HepG2 (cell line): ENCODE data around the gene PRR29. TPM values are rescaled to one million over a fixed set of nuclear protein-coding genes. Genes with fewer than 3 reads are reported as not detected.

ENCODE experiments used
- BRD4 ChIP-seq: sonication (generic); formaldehyde crosslinking; IDR thresholded peaks from 2 replicates; pipeline ENCODE4 v1.4.0; 2020; ENCODE audit warnings: missing genetic modification reagents
- HDAC1 ChIP-seq: sonication (generic); formaldehyde crosslinking; IDR thresholded peaks from 2 replicates; pipeline ENCODE4 v1.5.1; 2020; ENCODE audit warnings: mild to moderate bottlenecking, missing genetic modification reagents
- MTA1 ChIP-seq: sonication (generic); formaldehyde crosslinking; IDR thresholded peaks from 2 replicates; pipeline ENCODE4 v1.4.0; 2020; ENCODE audit warnings: missing genetic modification reagents, mild to moderate bottlenecking, borderline replicate concordance
- RARA ChIP-seq: IDR thresholded peaks from 2 replicates; pipeline ENCODE4 v1.6.1; 2016; ENCODE audit warnings: missing genetic modification reagents, missing compliant biosample characterization
- SKI ChIP-seq: fragments of 450-650 bp; IDR thresholded peaks from one replicate; pipeline ENCODE4 v1.6.1; 2018; ENCODE audit warnings: mild to moderate bottlenecking; ENCODE audit not compliant: partially characterized antibody
- SP1 ChIP-seq, 2 experiments: fragments of 450-650 bp in 1 of 2; sonication (generic) in 1 of 2; formaldehyde crosslinking in 1 of 2; IDR thresholded peaks; 2 replicates each; pipeline versions ENCODE4 v1.4.0 to v1.6.1; 2016 to 2020; ENCODE audit warnings: missing genetic modification reagents in 1 of 2
- TBX2 ChIP-seq: sonication (generic); formaldehyde crosslinking; IDR thresholded peaks from 2 replicates; pipeline ENCODE4 v1.5.0; 2020; ENCODE audit warnings: missing genetic modification reagents, mild to moderate bottlenecking, borderline replicate concordance
- TBX3 ChIP-seq: fragments of 450-650 bp; IDR thresholded peaks from 2 replicates; pipeline ENCODE4 v1.6.1; 2017; ENCODE audit warnings: antibody characterized with exemption, mild to moderate bottlenecking, inconsistent platforms, borderline replicate concordance
- ZNF550 ChIP-seq: sonication (generic); formaldehyde crosslinking; IDR thresholded peaks from 2 replicates; pipeline ENCODE4 v1.4.0; 2020; ENCODE audit warnings: mild to moderate bottlenecking, missing genetic modification reagents, borderline replicate concordance
- polyA plus RNA-seq, 8 experiments: library from polyadenylated mRNA; depleted of rRNA in 3 of 8; stranded (reverse) in 7 of 8; unstranded in 1 of 8; fragments of >200 nt; fragmentation: Illumina TruSeq in 4 of 8; extraction: Trizol in 4 of 8; gene quantifications; 2 replicates each; pipeline versions ENCODE4 v1.2.1 to v1.2.3, GENCODE V29; 2011 to 2016; ENCODE audit warnings: low read depth in 4 of 8, missing spikeins in 1 of 8, mixed read lengths in 1 of 8; ENCODE audit not compliant: insufficient read depth in 1 of 8
- total RNA-seq, 5 experiments: library from RNA; depleted of rRNA; stranded (reverse); fragments of >200 nt; fragmentation: Illumina TruSeq; extraction: Trizol; gene quantifications; 2 replicates each; pipeline ENCODE4 v1.2.3, GENCODE V29; 2016; ENCODE audit warnings: low read depth in 1 of 5
- TF ChIP-seq, protein P1 (sequence below): sonication (generic); formaldehyde crosslinking; conservative IDR thresholded peaks from 2 replicates; pipeline ENCODE4 v1.4.0; 2020; ENCODE audit warnings: mild to moderate bottlenecking, missing genetic modification reagents, moderate library complexity
- TF ChIP-seq, protein P2 (sequence below): sonication (generic); formaldehyde crosslinking; IDR thresholded peaks from 2 replicates; pipeline ENCODE4 v1.4.0; 2020; ENCODE audit warnings: low read depth, mild to moderate bottlenecking, missing genetic modification reagents
- TF ChIP-seq, protein P3 (sequence below), 2 experiments: IDR thresholded peaks; 2 replicates each; pipeline ENCODE4 v1.6.1; 2011 to 2012; ENCODE audit warnings: low read length in 2 of 2, borderline replicate concordance in 1 of 2, low read depth in 1 of 2, mild to moderate bottlenecking in 1 of 2, moderate library complexity in 1 of 2
- TF ChIP-seq, protein P4 (sequence below): sonication (generic); formaldehyde crosslinking; IDR thresholded peaks from 2 replicates; pipeline ENCODE4 v1.5.1; 2020; ENCODE audit warnings: mild to moderate bottlenecking, missing genetic modification reagents, moderate library complexity
- TF ChIP-seq, protein P5 (sequence below): sonication (generic); formaldehyde crosslinking; IDR thresholded peaks from 2 replicates; pipeline ENCODE4 v1.5.0; 2020; ENCODE audit warnings: missing genetic modification reagents

PRR29 gene
- total and polyA plus RNA-seq, 2 of the 13 experiments (the other 11 are each of a cell fraction or from before 2014, with no cell fraction given), result 0.07 to 0.20 TPM

DNA sequence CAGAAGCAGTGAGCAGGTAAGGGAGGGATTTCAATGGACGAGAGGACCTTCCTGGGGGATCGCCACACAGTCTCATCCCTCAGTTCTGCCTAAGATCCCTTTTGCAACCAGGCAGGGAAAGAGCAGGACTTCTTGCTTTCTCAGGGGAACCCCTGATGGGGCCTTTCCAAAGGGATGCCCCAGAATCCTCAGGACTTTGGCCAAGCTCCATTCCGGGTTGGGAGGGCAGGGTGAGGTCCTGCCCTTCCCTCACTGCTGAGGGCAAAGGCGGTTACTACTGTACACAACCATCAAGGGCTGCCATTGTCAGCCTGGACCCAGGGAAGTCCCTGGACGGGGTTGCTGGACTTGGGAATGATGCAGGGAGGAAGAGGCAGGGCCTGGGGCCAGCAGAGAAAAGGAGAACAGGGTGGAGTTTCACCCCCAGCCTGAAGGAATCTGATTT, 9.7 kb downstream of the PRR29 start (continued):
- TF ChIP-seq, protein P1, sequence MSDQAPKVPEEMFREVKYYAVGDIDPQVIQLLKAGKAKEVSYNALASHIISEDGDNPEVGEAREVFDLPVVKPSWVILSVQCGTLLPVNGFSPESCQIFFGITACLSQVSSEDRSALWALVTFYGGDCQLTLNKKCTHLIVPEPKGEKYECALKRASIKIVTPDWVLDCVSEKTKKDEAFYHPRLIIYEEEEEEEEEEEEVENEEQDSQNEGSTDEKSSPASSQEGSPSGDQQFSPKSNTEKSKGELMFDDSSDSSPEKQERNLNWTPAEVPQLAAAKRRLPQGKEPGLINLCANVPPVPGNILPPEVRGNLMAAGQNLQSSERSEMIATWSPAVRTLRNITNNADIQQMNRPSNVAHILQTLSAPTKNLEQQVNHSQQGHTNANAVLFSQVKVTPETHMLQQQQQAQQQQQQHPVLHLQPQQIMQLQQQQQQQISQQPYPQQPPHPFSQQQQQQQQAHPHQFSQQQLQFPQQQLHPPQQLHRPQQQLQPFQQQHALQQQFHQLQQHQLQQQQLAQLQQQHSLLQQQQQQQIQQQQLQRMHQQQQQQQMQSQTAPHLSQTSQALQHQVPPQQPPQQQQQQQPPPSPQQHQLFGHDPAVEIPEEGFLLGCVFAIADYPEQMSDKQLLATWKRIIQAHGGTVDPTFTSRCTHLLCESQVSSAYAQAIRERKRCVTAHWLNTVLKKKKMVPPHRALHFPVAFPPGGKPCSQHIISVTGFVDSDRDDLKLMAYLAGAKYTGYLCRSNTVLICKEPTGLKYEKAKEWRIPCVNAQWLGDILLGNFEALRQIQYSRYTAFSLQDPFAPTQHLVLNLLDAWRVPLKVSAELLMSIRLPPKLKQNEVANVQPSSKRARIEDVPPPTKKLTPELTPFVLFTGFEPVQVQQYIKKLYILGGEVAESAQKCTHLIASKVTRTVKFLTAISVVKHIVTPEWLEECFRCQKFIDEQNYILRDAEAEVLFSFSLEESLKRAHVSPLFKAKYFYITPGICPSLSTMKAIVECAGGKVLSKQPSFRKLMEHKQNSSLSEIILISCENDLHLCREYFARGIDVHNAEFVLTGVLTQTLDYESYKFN, result peak; percentile 78
- no peak for TF ChIP-seq SKI
- peak; percentile 43; the same call in 1 of the 2 replicates for TF ChIP-seq TBX2 (CRISPR knock-in tag)
- peak; percentile 13; the same call in 1 of the 2 replicates for TF ChIP-seq HDAC1 (CRISPR knock-in tag)
- no peak for TF ChIP-seq ZNF550 (CRISPR knock-in tag)
- TF ChIP-seq RARA (CRISPR knock-in tag), result peak; percentile 76
- TF ChIP-seq, protein P2, sequence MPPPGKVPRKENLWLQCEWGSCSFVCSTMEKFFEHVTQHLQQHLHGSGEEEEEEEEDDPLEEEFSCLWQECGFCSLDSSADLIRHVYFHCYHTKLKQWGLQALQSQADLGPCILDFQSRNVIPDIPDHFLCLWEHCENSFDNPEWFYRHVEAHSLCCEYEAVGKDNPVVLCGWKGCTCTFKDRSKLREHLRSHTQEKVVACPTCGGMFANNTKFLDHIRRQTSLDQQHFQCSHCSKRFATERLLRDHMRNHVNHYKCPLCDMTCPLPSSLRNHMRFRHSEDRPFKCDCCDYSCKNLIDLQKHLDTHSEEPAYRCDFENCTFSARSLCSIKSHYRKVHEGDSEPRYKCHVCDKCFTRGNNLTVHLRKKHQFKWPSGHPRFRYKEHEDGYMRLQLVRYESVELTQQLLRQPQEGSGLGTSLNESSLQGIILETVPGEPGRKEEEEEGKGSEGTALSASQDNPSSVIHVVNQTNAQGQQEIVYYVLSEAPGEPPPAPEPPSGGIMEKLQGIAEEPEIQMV, result 0 out of 2 replicates have a peak, but pooled peaks have one; percentile 29
- TF ChIP-seq MTA1 (CRISPR knock-in tag), result 0 out of 2 replicates have a peak, but pooled peaks have one; percentile 35
- TF ChIP-seq, protein P3, sequence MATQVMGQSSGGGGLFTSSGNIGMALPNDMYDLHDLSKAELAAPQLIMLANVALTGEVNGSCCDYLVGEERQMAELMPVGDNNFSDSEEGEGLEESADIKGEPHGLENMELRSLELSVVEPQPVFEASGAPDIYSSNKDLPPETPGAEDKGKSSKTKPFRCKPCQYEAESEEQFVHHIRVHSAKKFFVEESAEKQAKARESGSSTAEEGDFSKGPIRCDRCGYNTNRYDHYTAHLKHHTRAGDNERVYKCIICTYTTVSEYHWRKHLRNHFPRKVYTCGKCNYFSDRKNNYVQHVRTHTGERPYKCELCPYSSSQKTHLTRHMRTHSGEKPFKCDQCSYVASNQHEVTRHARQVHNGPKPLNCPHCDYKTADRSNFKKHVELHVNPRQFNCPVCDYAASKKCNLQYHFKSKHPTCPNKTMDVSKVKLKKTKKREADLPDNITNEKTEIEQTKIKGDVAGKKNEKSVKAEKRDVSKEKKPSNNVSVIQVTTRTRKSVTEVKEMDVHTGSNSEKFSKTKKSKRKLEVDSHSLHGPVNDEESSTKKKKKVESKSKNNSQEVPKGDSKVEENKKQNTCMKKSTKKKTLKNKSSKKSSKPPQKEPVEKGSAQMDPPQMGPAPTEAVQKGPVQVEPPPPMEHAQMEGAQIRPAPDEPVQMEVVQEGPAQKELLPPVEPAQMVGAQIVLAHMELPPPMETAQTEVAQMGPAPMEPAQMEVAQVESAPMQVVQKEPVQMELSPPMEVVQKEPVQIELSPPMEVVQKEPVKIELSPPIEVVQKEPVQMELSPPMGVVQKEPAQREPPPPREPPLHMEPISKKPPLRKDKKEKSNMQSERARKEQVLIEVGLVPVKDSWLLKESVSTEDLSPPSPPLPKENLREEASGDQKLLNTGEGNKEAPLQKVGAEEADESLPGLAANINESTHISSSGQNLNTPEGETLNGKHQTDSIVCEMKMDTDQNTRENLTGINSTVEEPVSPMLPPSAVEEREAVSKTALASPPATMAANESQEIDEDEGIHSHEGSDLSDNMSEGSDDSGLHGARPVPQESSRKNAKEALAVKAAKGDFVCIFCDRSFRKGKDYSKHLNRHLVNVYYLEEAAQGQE (IDR thresholded peaks at IDR 0.05; ENCODE audit: borderline replicate concordance in 1 of 2, low read depth in 1 of 2, low read length in 2 of 2), result no peak
- TF ChIP-seq TBX3, result no peak
- TF ChIP-seq, protein P4, sequence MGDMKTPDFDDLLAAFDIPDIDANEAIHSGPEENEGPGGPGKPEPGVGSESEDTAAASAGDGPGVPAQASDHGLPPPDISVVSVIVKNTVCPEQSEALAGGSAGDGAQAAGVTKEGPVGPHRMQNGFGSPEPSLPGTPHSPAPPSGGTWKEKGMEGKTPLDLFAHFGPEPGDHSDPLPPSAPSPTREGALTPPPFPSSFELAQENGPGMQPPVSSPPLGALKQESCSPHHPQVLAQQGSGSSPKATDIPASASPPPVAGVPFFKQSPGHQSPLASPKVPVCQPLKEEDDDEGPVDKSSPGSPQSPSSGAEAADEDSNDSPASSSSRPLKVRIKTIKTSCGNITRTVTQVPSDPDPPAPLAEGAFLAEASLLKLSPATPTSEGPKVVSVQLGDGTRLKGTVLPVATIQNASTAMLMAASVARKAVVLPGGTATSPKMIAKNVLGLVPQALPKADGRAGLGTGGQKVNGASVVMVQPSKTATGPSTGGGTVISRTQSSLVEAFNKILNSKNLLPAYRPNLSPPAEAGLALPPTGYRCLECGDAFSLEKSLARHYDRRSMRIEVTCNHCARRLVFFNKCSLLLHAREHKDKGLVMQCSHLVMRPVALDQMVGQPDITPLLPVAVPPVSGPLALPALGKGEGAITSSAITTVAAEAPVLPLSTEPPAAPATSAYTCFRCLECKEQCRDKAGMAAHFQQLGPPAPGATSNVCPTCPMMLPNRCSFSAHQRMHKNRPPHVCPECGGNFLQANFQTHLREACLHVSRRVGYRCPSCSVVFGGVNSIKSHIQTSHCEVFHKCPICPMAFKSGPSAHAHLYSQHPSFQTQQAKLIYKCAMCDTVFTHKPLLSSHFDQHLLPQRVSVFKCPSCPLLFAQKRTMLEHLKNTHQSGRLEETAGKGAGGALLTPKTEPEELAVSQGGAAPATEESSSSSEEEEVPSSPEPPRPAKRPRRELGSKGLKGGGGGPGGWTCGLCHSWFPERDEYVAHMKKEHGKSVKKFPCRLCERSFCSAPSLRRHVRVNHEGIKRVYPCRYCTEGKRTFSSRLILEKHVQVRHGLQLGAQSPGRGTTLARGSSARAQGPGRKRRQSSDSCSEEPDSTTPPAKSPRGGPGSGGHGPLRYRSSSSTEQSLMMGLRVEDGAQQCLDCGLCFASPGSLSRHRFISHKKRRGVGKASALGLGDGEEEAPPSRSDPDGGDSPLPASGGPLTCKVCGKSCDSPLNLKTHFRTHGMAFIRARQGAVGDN (CRISPR knock-in tag), result peak; percentile 65
- TF ChIP-seq BRD4 (CRISPR knock-in tag), result no peak
- no peak for TF ChIP-seq SP1 (IDR thresholded peaks at IDR 0.05)
- 0 out of 2 replicates have a peak, but pooled peaks have one; percentile 10 for TF ChIP-seq SP1 (CRISPR knock-in tag; IDR thresholded peaks at IDR 0.05)
- TF ChIP-seq, protein P5, sequence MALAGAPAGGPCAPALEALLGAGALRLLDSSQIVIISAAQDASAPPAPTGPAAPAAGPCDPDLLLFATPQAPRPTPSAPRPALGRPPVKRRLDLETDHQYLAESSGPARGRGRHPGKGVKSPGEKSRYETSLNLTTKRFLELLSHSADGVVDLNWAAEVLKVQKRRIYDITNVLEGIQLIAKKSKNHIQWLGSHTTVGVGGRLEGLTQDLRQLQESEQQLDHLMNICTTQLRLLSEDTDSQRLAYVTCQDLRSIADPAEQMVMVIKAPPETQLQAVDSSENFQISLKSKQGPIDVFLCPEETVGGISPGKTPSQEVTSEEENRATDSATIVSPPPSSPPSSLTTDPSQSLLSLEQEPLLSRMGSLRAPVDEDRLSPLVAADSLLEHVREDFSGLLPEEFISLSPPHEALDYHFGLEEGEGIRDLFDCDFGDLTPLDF (CRISPR knock-in tag), result no peak
